ENCODE data around the gene KHDC1.

- TF ChIP-seq CTCF (IDR thresholded peaks at IDR 0.05) (no peak), POLR2A (IDR thresholded peaks at IDR 0.05) (no peak)
These were observed 68.3 kb downstream of the KHDC1 start for GRCh38 chr6:73194744-73195143.

Measured in body of pancreas (tissue), 4 donors.